Midbrain (tissue), 1 donor: ENCODE measurements around the gene TRMO.

Experiments used
- DNase-seq: peaks from one replicate; lab custom pipeline; 2025; lab: John Stamatoyannopoulos, UW

TRMO gene

DNA sequence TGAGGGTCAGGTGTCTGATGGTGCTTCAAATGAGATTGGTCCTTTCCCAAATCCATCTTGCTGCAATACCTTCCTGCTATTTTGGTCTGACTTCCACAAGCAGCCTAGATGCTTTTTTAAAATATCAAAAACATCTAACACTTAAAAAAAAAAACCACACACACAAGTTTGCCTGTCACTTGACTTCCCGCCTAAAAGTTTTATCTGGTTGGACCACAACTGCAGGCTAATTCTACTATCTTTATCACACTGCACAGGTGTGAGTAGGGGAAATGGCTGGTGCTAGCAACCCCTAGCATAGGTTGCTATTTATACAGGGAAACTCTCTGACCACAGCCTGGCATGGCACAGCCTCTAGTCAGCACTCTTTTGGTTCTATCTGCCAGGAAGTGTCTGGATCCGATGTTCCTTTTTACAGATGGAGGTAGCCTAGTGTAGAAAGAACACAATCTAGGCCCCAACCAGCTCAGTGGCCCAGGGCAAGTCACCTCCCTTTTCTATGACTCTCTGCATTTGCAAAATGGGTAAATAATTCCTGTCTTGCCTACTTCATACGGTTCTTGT, 15.9 kb upstream of the TRMO start, which contains the start of gene HEMGN:
HEMGN (minus strand) TSS at position 92 of the 564 bp plus-strand sequence; CDS start at position 56, 36 bp downstream.
- DNase-seq = no peak

DNA sequence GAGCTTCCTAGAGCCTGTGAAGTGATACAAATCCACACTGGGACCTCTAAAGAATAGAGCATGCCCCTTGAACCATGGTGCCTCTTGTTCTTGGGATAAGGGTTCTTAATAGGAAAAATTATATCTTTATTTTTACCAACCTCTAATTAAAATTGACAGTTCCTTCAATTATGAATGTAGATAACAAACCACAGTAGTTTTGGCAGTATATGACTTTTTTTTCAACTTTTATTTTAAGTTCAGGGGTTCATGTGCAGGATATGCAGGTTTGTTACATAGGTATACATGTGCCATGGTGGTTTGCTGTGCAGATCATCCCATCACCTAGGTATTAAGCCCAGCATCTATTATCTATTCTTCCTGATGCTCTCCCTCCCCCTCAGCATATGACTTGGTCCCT, 14.7 kb upstream of the TRMO start:
- no peak for DNase-seq

DNA sequence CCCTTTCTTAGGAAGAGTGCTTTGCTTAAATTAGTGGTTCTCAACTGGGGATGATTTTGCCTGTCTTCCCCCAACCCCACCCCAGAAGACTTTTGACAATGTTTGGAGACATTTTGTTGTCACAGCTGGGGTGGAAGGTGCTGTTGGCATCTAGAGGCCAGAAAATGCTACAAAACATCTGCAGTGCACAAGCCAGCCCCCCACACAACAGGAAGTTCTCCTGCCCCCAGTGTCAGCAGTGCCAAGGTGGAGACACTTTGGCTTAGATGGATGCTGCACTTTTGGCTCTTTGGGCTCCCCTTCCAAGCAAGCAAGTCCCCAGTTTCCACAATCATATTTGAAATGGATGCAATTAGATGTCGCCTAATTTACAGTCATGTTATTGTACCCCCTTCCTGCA, 13.0 kb upstream of the TRMO start:
- DNase-seq = no peak

DNA sequence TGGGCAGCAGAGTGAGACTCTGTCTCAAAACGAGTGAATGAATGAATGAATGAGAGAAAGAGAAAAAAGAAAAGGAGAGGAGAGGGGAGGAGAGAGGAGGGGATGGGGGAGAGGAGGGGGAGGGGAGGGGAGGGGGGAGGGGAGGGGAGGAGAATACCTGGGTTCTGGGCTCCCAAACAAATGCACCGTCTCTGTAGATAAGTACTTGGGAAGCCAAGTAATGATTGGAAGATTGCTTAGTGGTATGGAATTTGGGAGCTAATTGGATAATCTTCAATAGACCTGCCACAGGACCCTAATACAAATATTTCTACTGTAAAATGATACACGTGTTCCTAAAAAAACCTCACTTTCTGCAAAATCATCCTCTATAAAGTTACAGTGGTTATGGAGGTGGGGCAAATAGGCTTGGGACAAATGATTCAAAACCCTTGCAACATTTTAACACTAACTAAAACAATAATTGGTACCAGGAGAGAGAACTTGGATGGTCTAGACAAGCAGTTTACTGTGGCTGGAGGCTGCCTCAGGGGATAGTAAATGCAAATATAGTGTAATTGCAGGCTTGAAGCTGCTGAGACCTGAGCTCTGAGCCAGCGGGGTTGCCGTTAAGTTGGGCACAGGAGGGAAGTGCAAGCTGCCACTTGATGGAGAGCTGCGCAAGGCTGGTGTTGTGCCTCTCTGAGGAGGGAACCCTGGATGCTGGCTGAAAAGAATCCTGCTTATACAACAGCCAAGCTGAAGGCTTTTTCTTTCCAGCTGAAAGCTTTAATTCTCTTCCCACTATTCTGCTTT, 12.2 kb upstream of the TRMO start:
- DNase-seq = no peak

DNA sequence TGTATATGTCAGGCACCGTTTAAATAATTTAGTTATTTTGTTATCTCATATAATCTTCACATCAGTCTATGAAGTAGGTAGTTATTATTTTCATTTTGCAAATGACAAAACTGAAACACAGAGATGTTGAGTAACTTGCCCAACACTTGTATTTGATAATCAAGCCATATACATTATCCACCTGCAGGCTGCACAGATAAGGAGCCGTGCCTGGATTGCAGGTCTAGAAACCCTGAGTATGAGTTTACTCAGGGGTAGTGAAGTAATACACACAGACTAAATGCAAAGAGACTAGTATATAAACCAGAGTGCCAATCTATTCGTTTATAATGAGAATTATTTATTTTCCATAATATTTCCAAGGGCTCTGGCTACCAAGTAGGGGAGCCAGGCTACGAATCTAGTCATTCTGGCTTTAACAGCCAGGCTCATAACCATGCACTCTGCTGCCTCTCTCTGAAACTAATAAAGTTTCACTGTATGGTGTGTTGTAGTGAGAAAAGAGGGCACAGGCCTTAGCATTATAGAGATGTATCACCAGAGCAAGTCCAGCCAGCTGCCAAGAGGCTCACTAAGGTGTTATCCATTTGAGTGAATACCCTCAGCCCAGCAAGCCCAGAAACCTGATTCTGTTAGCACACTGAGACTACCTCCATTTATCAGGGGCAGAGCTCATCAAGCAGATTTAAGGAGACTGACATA, 11.1 kb upstream of the TRMO start:
- no peak for DNase-seq

DNA sequence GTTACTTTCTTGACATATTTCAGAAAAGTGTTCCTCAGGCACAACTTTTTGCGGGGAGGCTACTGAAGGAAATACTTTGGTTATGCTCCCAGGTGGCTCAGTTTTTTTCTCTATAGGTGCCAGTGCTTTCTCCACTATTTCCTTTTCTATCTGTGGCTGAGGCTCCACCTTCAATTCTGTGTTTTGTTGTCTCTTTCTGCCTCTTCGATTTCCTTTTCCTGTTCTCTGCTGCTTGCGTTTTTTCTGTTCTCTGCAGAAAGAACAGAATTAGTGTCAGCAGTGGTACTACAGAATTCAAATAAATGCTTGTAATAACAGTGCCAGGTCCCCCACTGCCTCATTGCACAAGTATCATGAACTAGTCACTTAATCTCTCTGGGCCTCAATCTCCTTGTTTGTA, 8.7 kb upstream of the TRMO start:
- no peak for DNase-seq

DNA sequence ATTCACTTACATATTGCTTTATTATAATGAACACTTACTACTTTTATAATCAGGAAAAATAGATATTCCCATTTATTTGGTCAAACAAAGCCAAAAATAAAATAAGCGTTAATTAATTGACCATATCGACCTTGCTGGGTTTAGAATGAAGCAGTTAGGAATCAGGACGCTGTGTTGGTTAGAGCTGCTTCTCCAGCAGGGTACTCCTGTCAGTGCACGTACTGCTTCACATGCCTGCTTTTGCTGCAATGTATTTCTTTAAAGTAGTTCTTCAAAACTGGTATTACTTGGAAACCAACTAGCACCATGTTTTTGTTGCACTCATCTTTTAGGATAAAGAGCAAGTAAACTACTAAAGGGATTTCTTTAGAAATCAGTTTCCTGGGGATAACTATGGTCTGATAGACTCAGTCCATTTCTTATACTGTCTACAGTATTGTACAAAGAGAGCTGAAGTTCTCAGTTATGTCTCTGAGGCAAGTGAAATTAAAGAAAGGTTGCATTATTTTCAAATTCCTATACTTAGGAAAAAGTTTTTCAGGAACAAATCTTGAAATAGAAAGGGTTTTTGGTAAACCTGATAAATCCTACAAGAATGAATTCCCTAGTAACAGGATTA, 6.8 kb upstream of the TRMO start:
- no peak for DNase-seq

DNA sequence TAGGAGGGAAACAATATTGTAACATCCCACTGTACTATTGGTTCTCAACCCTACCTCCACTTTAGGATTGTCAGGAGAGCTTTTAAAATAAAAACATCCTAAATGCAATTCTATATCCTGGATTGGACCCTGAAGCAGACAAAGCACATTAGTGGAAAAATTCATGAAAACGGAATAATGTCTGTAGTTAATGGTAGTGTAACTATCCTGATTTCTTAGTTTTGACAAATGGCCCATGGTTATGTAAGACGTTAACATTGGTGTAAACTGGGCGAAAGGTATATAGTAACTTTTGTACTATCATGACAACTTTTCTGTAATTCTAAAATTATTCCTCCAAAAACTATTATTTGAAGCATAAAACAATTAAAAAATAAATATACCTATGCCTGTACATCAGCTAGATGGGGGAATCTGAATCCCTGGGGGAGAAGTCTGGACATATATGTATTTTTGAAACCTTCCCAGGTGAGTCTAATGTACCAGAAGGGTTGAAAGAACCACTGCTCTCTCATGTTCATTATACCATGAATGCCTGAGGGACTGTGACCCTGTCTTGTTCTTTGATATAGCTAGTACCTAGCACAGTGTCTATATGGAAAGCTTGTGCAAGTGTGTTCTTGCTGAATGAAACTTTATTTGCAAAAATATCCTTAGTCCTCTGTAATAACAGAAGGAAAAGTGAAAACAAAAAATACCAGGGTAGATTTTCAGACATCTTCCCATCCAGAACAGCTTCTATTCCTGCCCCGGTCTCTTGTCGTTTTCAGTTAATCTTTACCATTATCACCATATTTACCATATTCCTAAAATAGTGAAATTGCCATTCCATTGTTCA, 3.4 kb upstream of the TRMO start:
- DNase-seq = no peak

DNA sequence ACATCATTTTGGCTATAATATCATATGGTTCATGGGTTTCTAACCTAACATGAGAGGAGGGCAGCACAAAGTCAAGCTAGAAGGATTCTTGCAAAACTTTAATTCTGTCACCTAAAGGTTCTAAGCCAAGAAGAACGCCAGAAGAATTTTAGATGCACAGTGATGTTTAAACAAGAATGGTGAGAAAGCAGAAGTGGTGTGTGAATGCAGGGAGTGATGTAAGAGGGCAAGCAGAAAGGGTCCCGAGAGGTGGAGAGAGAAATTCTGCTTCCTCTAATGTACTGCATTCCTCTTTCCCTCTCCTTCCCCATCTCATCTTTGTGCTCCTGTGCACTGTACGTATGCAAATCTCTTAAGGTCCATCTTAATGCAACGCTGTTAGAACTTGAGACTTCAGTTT, 2.1 kb upstream of the TRMO start:
- DNase-seq = no peak

DNA sequence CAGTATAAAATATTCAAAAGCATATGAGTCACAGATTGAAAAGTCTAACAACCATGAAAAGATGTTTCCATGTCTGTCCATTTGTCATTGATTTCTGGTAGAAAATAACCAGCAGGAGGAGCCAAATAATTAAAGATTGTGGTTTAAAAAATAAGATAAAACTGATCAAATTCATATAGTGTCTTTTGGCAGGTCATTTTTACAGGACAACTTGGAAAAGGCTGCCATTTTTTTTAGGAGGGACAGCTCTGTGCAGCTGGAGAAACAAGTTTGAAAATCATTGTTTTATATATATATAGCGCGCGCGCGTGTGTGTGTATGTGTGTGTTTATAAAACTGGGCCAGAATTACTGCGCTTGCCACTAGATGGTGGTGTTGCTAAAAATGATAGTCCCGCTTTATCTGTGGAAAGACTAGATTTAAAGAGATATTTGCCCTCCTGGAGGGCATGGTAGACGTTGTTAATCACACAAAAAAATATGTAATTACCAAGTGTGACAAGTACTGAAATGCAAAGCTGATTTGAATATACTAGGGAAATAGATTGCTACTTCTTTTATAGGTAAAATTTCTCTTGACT, 1.3 kb upstream of the TRMO start:
- peak; percentile 90 for DNase-seq

DNA sequence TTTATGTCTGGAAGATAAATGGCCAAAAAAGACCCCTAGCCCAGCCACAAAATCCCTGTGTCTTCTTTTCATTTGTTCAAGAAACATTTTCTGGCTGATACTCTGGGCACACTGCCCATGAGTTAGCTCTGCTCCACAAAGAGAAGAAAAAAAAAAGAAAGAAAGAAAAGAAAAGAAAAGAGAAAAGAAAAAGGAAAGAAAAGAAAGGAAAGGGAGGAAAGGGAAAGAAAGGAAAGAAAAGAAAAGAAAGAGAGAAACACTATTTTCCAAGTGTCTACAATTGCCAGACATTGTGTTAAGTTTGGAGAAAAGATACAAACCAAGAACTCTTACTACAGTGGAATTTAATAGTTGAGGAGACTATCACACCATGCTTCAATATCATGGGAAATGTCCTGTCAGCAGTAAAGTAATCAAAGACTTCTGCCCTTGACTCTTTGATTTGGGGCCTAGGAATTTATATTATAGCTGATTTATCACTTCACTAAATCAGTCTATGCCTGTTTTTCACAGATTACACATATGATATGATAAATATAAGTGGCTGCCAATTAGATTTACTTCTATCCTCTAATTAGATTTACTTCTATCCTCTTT, 3.0 kb downstream of the TRMO start:
- no peak for DNase-seq

DNA sequence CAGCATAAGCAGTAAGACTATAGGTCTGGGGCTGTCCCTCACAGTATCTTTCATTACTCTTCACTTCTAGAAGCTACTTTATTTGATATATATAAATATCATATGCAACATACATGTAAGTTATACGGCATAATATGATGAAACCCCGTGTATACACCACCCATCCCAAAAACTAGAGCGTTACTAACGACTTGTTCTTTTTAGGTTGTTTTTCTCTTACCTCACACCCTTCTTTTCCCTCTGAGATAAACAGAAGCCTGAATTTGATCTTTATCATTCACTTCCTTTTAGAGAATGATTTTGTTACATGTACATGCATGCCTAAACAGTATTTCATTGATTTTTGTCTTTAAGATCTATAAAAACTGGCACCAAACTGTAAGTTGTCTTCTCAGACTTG, 3.7 kb downstream of the TRMO start:
- DNase-seq = no peak

DNA sequence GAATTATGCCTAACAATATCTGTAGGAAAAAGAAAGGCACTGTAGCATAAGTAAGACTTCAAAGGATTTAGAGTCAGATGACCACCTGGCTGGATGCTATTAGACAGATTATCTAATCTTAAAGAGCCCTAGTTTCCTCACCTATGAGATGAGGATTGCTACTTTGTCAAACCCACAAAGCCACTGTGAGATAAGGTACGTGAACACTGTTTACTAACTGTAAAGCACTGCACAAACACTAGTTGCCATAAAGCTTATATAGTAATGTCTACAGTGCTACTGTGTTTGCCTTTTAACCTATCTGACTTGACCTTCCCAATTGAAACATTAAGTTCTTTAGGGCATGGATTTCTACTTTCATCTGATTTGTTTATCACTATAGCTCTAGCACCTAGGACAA, 10.3 kb downstream of the TRMO start:
- DNase-seq = no peak

DNA sequence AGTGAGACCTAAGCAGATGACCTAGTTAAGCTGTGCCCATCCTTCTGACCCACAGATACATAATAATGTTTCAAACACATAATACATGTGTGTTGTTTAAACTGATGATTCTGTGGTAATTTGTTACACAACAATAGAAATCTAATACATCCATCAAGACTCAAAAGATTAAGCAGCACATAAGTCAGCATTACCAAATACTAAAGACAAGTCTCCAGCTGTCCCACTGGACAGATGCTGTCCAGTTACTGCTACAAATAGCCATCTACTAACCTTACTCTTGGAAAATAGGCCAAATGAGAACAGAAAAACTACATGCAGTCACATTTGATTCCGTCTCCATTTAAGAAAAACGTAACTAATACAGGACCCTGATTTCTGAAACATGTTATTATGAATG, 10.8 kb downstream of the TRMO start:
- no peak for DNase-seq

DNA sequence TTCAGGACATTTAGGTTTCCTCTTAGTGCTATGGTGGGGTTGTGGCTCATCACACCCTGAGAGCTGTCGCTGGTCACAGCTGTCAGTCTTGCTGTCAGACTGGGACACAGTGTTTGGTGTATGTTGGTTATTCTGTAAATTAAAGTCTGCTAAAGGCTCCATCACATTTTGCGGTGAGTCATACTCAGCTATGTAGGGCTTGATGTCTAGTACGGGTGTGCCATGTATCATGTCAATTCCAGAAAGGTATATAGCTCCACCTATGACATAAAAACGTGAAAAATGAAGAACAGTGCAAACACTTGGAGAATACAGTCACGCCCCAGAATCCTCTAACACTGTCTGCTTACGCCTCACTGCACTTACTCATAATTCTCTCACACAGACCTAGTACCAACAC, 11.9 kb downstream of the TRMO start:
- no peak for DNase-seq

DNA sequence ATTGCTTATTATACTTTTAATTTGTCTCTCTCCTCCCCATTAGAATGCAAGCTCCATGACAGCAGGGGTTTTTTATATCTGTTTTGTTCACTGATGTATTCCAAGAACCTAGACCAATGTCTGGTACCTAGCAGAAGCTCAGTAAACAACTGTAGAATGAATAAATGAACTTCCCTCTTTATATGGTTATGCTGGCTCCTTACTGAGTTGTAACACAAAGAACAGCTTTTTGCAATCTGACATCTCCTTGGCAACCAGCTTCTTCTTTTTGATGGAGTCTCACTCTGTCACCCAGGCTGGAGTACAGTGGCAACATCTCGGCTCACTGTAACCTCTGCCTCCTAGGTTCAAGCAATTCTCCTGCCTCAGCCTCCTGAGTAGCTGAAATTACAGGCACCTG, 13.6 kb downstream of the TRMO start:
- no peak for DNase-seq

DNA sequence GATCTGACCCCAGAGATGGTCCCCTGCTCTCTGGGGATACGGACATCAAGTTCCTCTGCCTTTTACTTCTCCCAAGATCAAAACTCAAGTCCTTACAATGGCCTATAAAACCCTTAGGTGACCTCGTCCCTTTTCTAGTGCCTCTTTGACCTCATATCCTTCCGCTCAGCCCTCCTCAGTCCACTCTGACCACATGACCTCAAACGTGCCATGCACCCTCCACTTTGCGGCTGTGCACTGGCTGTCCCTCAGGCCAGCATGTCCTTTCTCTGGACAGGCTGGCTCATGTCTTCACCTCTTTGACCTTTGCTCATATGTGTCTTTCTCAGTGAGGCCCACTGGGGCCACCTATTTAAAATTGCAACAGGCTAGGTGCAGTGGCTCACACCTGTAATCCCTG, 14.7 kb downstream of the TRMO start:
- DNase-seq = no peak

DNA sequence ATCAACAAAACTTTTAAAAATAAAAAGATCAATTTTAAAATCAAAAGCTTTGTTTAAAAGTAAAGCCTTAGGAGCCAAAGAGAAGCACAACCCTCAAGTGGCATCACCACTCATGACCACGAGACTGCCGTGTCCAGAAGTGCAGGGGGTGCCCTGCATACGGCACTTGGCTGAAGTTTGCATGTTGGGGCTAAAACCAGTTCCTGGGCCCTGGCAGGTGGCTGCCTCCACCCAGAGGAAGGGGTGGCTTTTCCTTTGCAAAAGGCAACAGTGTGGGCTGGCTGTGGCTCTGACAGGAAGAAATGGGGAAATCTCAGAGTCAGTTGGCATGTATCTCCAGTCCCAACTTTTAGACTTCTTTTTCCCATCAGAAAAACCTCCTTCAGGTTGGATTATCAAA, 15.3 kb downstream of the TRMO start:
- no peak for DNase-seq

DNA sequence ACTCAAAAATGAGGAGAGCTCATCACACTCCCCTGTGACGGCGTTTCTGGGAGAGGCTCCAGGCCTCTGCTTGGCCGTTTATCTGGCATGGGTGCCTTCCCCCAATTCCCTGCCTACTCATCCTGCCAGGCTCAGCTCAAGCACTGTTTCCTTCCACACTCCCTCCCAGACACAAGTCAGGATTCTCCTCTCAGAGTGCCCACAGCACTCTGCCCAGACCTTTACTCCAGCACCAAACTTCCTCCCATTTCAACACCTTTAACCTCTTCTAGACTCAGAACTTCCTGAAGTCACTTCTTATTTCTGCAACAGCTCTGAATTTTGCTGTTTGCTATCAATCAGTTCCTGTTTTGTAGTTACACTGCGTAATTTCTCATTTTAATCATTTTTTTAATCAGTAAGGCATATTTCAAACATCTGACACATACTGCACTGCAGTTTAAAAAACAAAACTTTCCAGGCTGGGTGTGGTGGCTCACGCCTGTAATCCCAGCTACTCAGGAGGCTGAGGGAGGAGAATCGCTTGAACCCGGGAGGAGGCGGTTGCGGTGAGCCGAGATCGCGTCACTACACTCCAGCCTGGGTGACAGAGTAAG, 16.0 kb downstream of the TRMO start:
- DNase-seq = peak; percentile 12

DNA sequence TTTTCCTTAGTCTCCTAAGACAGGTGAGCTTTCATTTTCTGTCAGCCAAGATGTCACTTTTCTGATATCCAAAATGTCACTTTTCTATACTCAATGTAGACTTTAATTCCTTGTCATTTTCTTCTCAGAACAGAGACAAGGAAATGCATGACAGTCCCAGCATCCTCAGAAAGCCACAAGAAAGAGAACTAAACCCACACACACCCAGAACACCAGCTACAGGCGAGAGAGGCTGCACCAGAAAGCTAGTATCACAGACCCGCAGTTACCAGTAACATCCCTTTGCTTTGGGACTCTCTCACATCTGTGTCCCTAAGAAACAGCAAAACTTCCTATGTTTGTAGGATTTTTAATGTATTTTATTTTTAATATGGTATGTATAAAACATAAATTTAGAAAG, 17.1 kb downstream of the TRMO start:
- DNase-seq = no peak

DNA sequence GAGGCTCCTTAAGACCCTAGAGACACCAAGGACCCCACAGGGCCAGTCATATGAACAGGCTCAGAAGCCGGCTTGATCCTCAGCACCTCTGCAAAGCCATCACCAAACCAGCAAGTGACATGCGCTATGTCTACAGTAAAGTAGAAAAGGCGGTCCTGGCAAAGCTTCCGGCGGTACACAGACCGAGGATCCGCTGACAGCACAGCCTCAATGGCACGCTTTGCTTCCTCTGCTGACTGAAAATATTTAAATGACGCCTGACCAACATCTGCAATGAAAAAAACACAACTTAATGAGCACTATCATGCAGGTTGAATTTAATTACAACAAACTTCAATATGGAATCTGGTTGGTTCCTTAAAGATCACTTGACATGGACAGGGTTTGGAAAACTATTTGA, 17.6 kb downstream of the TRMO start:
- DNase-seq = no peak
